HEK293T (cell line): Measurements from ENCODE around the gene COL5A1.

Experiments used
- CTCF ChIA-PET: fragments of 350-600 bp; formaldehyde crosslinking; extraction: SDS; loops from one replicate; lab custom pipeline; 2021; ENCODE audit warnings: antibody characterized with exemption, inconsistent platforms; lab: Yijun Ruan, JAX
- POLR2A ChIA-PET: fragments of 350-600 bp; formaldehyde crosslinking; extraction: SDS; loops from one replicate; lab custom pipeline; 2020; ENCODE audit warnings: antibody characterized with exemption, inconsistent platforms; lab: Yijun Ruan, JAX
- DNase-seq: peaks from one replicate; pipeline ENCODE4 v3.0.0; 2012; ENCODE audit warnings: mixed read lengths; ENCODE audit errors: extremely low spot score
- ARNT ChIP-seq: fragments of 450-650 bp; IDR thresholded peaks from 2 replicates; pipeline ENCODE4 v1.6.1; 2017; ENCODE audit warnings: mild to moderate bottlenecking
- BHLHE40 ChIP-seq: fragments of 450-650 bp; IDR thresholded peaks from 2 replicates; pipeline ENCODE4 v1.6.1; 2016; ENCODE audit warnings: mild to moderate bottlenecking, moderate library complexity, borderline replicate concordance
- CTBP1 ChIP-seq: fragments of 450-650 bp; IDR thresholded peaks from 2 replicates; pipeline ENCODE4 v1.6.1; 2016; ENCODE audit warnings: borderline replicate concordance
- ELF4 ChIP-seq: fragments of 450-650 bp; IDR thresholded peaks from 2 replicates; pipeline ENCODE4 v1.6.1; 2017; ENCODE audit warnings: antibody characterized with exemption
- FOXA1 ChIP-seq: fragments of 450-650 bp; IDR thresholded peaks from 2 replicates; pipeline ENCODE4 v1.6.1; 2016; ENCODE audit warnings: mild to moderate bottlenecking
- FOXK2 ChIP-seq: fragments of 450-650 bp; IDR thresholded peaks from 2 replicates; pipeline ENCODE4 v1.6.1; 2016; ENCODE audit warnings: mild to moderate bottlenecking
- FOXM1 ChIP-seq: fragments of 450-650 bp; IDR thresholded peaks from 2 replicates; pipeline ENCODE4 v1.6.1; 2017; ENCODE audit warnings: mild to moderate bottlenecking, borderline replicate concordance
- HDGF ChIP-seq: fragments of 450-650 bp; IDR thresholded peaks from 2 replicates; pipeline ENCODE4 v1.6.1; 2017; ENCODE audit warnings: antibody characterized with exemption, borderline replicate concordance
- L3MBTL2 ChIP-seq: fragments of 450-650 bp; conservative IDR thresholded peaks from 2 replicates; pipeline ENCODE4 v1.6.1; 2016; ENCODE audit warnings: mild to moderate bottlenecking
- LEF1 ChIP-seq: fragments of 450-650 bp; IDR thresholded peaks from 2 replicates; pipeline ENCODE4 v1.6.1; 2017; ENCODE audit warnings: mild to moderate bottlenecking, borderline replicate concordance
- NFRKB ChIP-seq: fragments of 450-650 bp; IDR thresholded peaks from 2 replicates; pipeline ENCODE4 v1.6.1; 2016; ENCODE audit warnings: mild to moderate bottlenecking, moderate library complexity
- SP1 ChIP-seq: fragments of 450-650 bp; IDR thresholded peaks from 2 replicates; pipeline ENCODE4 v1.6.1; 2017
- SUZ12 ChIP-seq: fragments of 450-650 bp; IDR thresholded peaks from 2 replicates; pipeline ENCODE4 v1.6.1; 2016; ENCODE audit warnings: mild to moderate bottlenecking
- TARDBP ChIP-seq: fragments of 450-650 bp; IDR thresholded peaks from 2 replicates; pipeline ENCODE4 v1.6.1; 2016
- ZNF384 ChIP-seq: fragments of 450-650 bp; IDR thresholded peaks from 2 replicates; pipeline ENCODE4 v1.6.1; 2016
- TF ChIP-seq, protein P1 (sequence below): fragments of 450-650 bp; IDR thresholded peaks from 2 replicates; pipeline ENCODE4 v1.6.1; 2016

The COL5A1 gene

DNA sequence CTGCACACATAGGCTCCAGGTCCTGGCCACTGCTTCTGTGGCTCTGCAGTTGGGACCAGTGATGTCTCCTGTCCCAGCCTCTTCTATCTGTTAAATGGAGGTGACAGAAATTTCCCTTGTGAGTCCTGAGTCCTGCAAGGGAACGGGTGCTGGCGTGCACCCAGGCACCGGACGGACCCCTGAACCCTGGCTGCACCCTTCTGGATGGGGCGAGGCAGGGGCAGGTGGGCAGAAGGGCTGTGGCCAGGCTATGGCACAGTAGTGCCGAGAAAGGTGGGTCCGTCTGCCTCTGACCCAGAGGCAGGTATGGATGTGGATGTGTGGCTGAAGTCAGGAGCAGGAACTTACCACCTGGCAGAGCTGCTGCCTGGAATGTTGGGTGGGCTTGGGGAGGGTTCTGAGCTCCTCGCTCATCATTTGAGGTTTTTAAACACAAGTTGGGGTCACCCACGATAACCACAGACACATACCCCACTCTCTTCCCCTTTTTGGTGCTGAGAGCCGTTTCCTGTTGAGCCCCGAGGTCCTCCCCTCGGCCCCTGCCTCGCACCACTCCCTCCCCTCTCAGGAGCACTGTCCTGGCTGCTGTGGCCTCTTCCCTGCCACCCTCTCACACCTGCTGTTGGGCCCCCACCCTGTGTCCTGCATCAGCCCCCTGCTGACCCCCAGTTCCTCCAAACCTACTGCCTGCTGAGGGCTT, 82.0 kb downstream of the COL5A1 start:
- ChIA-PET POLR2A (no interaction called here), CTCF (no interaction called here)
- no peak for TF ChIP-seq L3MBTL2
- TF ChIP-seq SUZ12: no peak
- no peak for TF ChIP-seq HDGF
- TF ChIP-seq LEF1: no peak
- no peak for TF ChIP-seq FOXK2
- TF ChIP-seq, protein P1, sequence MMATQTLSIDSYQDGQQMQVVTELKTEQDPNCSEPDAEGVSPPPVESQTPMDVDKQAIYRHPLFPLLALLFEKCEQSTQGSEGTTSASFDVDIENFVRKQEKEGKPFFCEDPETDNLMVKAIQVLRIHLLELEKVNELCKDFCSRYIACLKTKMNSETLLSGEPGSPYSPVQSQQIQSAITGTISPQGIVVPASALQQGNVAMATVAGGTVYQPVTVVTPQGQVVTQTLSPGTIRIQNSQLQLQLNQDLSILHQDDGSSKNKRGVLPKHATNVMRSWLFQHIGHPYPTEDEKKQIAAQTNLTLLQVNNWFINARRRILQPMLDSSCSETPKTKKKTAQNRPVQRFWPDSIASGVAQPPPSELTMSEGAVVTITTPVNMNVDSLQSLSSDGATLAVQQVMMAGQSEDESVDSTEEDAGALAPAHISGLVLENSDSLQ: no peak
- no peak for TF ChIP-seq ELF4
- no peak for TF ChIP-seq CTBP1
- no peak for TF ChIP-seq SP1
- no peak for TF ChIP-seq TARDBP
- no peak for TF ChIP-seq ARNT
- no peak for TF ChIP-seq FOXA1
- no peak for TF ChIP-seq BHLHE40
- TF ChIP-seq FOXM1: no peak
- no peak for TF ChIP-seq NFRKB
- DNase-seq: no peak

DNA sequence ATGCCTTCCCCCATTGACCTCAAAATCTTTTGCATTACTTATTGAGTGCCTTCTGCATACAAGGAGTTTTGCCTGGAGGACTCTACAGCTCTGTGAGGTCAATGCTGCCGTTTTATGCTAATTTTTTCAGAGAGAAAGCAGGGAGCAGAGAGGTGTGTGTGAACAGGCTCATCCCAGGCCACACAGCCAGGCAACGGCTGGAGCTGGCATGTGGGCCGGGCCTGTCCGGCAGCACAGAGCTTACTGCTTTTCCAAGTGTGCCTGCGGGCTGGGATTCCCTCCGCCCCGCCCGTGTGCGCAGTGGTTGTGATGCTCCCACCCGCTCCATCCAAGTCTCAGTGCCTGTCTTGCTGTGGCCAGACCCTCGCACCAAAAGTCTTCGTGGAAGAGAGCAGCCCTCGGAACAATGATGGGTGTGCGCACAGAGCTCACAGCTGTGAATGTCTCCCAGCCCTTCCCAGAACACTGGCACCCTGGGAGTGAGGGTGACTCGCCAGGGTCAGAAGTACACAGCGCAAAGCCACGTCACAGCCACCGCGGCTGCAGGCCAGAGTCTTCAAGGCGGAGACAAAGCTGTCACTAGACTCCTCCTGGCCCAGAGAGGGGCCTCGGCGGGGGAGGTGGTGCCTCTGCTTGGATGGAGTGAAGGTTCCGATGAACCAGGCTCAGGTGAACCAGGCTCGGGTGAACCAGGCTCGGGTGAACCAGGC, 82.8 kb downstream of the COL5A1 start:
- TF ChIP-seq SP1 (no peak), L3MBTL2 (no peak), BHLHE40 (no peak), ARNT (no peak), FOXK2 (no peak), SUZ12 (no peak), TARDBP (no peak), ELF4 (no peak), FOXM1 (no peak), ZNF384 (no peak), FOXA1 (no peak), CTBP1 (no peak), NFRKB (no peak), HDGF (no peak)
- TF ChIP-seq, protein P1: no peak
- ChIA-PET POLR2A (no interaction called here), CTCF (no interaction called here)
- DNase-seq: no peak

DNA sequence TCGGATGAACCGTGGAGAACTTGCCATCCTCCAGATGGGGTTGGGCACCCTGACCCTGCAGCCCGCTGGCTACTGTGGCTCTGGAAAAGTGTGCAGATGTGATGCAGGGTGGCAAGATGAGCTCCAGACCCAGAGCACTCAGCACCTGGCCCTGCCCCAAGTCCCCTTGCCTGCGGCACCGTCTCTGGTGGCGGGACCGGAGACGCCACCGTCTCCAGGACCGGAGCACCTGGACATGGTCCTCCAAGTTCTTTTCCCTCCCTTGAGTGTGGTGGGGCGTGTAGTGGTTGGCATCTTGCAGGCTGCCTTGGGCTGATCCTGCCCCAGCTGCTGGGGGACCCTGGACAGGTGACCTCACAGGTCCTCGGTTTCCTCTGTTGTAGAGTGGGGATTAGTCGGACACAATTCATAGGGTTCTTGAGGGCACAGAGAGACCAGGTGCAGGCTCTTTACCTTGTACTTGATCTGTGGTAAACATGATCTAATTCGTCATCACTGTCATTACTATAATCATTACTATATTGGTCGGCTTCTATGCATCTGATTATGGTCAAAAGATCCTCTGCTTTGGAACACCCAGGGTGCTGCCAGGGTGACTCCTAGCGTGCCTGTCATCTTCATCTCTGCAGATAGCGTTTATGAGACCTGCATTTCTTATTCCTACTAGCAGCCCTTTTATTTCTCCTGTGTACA, 83.5 kb downstream of the COL5A1 start:
- TF ChIP-seq FOXA1 (no peak), TARDBP (no peak)
- ChIA-PET CTCF (no interaction called here), POLR2A (no interaction called here)
- DNase-seq: no peak

DNA sequence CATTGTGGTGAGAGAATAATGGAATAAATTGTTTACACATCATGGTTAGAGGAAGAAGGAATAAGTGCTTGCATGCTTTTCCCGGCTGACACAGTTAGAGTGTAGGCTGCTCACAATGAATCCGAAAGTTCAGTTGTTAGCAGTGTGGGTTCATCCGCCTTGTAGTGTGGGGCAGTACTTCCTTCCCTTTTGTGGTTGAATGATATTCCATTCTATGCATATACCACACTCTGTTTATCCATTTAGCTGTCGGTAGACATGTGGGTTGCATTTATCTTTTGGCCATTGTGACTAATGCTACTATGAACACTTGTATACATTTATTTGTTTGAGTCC, 84.0 kb downstream of the COL5A1 start:
- no peak for DNase-seq
- ChIA-PET POLR2A (no interaction called here), CTCF (no interaction called here)
- TF ChIP-seq, protein P1: no peak

DNA sequence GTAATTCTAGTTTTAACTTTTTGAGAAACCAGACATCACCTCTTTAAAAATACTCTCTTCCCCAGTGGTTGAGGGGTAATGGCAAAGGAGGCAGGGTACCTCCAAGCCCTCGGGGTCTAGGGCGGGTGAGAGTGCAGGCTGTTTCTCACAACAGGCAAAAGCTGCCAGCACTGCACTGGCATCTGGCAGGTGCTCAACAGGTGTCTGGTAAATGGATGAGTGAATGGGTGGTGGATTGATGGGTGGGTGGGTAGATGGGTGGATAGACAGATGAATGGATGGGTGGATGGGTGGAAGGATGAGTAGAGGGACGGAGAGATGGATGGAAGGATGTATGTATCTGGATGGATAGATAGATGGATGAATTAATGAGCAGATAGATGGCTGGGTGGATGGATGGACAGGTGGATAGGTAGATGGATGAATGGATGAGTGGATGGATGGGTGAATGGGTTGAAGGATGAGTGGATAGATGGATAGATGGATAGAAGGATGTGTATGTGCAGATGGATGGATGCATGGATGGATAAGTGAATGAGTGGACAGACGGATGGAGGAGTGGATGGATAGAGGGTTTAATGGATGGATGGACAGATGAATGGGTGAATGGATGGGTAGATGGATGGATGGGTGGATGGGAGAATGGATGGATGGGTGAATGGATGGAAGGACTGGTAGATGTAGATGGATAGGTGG, 84.6 kb downstream of the COL5A1 start:
- ChIA-PET CTCF (no interaction called here), POLR2A (no interaction called here)
- TF ChIP-seq FOXK2 (no peak), ELF4 (no peak), FOXA1 (no peak), L3MBTL2 (no peak), FOXM1 (no peak), ZNF384 (no peak), NFRKB (no peak), SUZ12 (no peak), CTBP1 (no peak), BHLHE40 (no peak), LEF1 (no peak), SP1 (no peak), TARDBP (no peak), ARNT (no peak), HDGF (no peak)
- TF ChIP-seq, protein P1: no peak
- DNase-seq: no peak

DNA sequence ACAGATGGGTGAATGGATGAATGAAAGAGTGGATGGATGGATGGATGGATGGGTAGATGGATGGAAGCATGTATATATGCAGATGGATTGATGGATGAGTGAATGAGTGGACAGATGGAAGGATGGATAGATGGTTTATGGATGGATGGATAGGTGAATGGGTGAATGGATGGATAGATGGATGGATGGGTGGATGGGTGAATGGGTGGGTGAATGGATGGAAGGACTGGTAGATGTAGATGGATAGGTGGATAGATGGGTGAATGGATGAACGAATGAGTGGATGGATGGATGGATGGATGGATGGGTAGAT, 85.1 kb downstream of the COL5A1 start:
- no peak for DNase-seq
- no peak for TF ChIP-seq ELF4
- TF ChIP-seq NFRKB: no peak
- TF ChIP-seq FOXK2: no peak
- CTCF ChIA-PET: no interaction called here
- POLR2A ChIA-PET: no interaction called here
